ENCODE measurements around the gene MEGF11.

MEGF11 gene

DNA sequence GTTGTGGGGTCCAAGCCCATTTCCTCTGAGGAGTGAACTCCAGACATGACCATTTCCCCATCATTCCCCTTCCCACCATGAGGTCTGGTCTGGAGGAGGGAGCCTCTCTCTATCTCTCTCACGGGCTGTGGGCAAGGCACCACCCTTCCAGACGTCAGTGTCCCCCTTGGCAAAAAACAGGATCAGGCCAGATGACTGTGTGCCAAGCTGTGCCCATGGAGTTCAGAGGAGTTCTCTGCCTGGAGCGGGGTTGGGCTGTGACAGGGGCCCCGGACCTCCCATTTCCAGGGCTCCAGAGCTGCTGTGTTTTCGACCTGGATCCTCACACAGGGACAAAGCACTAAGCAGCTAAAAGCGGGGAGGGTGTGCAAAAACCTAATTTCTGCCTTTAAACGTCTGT lies 259.8 kb downstream of the MEGF11 start:
- Histone ChIP-seq H3K9me3 (replicated peaks; ENCODE audit: low read length) (no peaks in the 10 kb centered on the region), H3K4me3 (ENCODE audit: low read length) (no peak overlapping the region), H3K9ac (ENCODE audit: low read depth, low read length) (no peak overlapping the region), H3K36me3 (ENCODE audit: insufficient read depth, low read length) (no peaks in the 10 kb centered on the region), H3K4me2 (ENCODE audit: low read length) (no peak overlapping the region), H3K27me3 (ENCODE audit: control insufficient read depth, insufficient read depth, low read length) (peaks cover 77% of the 10 kb centered on the region), H3K4me1 (ENCODE audit: control insufficient read depth, insufficient read depth, low read length) (no peaks in the 10 kb centered on the region)

DNA sequence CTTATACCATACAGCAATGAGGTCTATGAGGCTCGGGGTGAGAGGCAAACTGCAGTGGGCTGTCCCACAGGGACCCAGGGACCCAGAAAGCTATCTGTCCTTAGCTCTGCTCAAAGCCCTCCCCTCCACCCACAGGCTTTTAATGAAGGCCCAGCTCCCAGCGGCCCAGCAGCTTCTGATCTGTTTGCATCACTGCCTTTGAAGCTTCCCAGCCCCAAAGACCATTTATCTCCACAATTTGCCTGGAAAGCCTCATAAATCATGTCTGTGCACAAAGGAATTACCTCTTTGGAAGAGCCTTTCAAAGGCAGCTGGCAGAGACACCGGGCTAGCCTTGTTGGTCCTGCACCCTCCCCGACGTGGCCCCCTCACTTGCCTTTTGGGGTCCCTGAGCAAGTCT lies 260.3 kb downstream of the MEGF11 start:
- Histone ChIP-seq H3K27me3 (ENCODE audit: control insufficient read depth, insufficient read depth, low read length) (peaks cover 75% of the 10 kb centered on the region), H3K4me3 (ENCODE audit: low read length) (no peak overlapping the region), H3K9ac (ENCODE audit: low read depth, low read length) (no peak overlapping the region), H3K4me2 (ENCODE audit: low read length) (no peak overlapping the region), H3K4me1 (ENCODE audit: control insufficient read depth, insufficient read depth, low read length) (no peaks in the 10 kb centered on the region), H3K9me3 (replicated peaks; ENCODE audit: low read length) (no peaks in the 10 kb centered on the region), H3K36me3 (ENCODE audit: insufficient read depth, low read length) (no peaks in the 10 kb centered on the region)

DNA sequence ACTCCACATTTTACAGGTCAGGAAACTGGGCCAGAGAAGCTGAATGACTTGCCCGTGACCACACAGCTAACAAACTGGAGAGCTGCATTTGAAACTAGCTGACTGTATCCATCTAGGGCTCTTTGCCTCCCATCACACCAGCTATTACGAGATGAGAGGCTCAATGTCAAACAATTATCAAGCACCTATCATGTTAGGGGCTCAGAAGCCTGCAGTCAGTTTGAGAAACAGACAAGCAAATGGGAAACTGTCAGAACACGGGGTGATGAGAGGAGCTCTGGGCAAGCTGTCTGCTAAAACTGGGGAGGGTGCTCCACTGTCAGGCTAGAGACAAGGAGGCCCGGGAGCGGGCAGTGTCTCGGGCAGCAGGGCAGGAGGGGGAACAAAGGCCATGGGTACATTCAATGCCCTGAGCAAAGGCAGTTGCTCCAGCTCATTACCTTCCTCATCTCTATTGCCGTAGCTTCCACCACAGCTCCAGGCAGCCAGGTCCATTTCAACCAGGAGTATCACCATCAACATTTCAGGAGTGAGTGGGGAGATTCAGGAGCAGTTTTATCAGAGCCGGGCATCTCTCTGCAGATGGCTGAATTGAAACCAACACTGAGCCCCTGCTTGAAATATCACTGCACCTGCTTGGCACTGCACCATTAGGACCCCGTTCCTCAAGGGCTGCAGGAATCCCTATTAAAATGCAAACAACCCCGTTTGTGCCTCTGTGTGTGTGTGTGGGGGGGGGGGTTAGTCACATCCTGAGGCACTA lies 261.6 kb downstream of the MEGF11 start:
- H3K9me3 ChIP-seq (replicated peaks; ENCODE audit: low read length) = no peaks in the 10 kb centered on the region
- peaks cover 74% of the 10 kb centered on the region for H3K27me3 ChIP-seq (ENCODE audit: control insufficient read depth, insufficient read depth, low read length)
- H3K4me2 ChIP-seq (ENCODE audit: low read length) = no peak overlapping the region
- H3K4me1 ChIP-seq (ENCODE audit: control insufficient read depth, insufficient read depth, low read length) = no peaks in the 10 kb centered on the region
- H3K4me3 ChIP-seq (ENCODE audit: low read length) = no peak overlapping the region
- H3K36me3 ChIP-seq (ENCODE audit: insufficient read depth, low read length) = no peaks in the 10 kb centered on the region
- H3K9ac ChIP-seq (ENCODE audit: low read depth, low read length) = no peak overlapping the region

GRCh38 chr15:65990298-65990981 lies 263.1 kb downstream of the MEGF11 start:
- peaks cover 79% of the 10 kb centered on the region for H3K27me3 ChIP-seq (ENCODE audit: control insufficient read depth, insufficient read depth, low read length)
- H3K4me3 ChIP-seq (ENCODE audit: low read length) = no peak overlapping the region
- no peaks in the 10 kb centered on the region for H3K9me3 ChIP-seq (replicated peaks; ENCODE audit: low read length)
- no peak overlapping the region for H3K9ac ChIP-seq (ENCODE audit: low read depth, low read length)
- no peaks in the 10 kb centered on the region for H3K36me3 ChIP-seq (ENCODE audit: insufficient read depth, low read length)
- no peaks in the 10 kb centered on the region for H3K4me1 ChIP-seq (ENCODE audit: control insufficient read depth, insufficient read depth, low read length)
- H3K4me2 ChIP-seq (ENCODE audit: low read length) = no peak overlapping the region

GRCh38 chr15:65987100-65987499 lies 266.4 kb downstream of the MEGF11 start:
- Histone ChIP-seq H3K4me1 (ENCODE audit: control insufficient read depth, insufficient read depth, low read length) (no peaks in the 10 kb centered on the region), H3K36me3 (ENCODE audit: insufficient read depth, low read length) (no peaks in the 10 kb centered on the region), H3K27me3 (ENCODE audit: control insufficient read depth, insufficient read depth, low read length) (peaks cover 70% of the 10 kb centered on the region), H3K9me3 (replicated peaks; ENCODE audit: low read length) (no peaks in the 10 kb centered on the region), H3K9ac (ENCODE audit: low read depth, low read length) (no peak overlapping the region), H3K4me3 (ENCODE audit: low read length) (no peak overlapping the region), H3K4me2 (ENCODE audit: low read length) (no peak overlapping the region)

DNA sequence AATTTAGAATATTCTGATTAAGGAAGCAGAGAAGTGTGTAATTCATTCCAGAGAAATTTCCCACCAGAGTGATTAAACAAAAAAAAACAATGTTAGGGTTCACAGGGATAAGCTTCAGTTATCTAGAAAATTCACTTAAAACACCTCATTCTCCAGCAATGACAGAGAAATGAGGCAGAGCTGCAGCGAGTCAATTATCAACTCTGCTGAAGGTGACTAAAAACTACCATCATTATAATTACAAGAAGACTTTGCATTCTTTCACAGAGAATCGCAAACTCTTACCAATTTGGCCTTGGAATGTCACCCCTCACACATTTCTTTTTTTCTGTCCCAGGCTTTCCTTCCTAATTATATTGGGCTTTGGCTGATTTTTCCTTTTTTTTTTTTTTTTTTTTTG lies 267.1 kb downstream of the MEGF11 start:
- H3K4me1 ChIP-seq (ENCODE audit: control insufficient read depth, insufficient read depth, low read length) = no peaks in the 10 kb centered on the region

DNA sequence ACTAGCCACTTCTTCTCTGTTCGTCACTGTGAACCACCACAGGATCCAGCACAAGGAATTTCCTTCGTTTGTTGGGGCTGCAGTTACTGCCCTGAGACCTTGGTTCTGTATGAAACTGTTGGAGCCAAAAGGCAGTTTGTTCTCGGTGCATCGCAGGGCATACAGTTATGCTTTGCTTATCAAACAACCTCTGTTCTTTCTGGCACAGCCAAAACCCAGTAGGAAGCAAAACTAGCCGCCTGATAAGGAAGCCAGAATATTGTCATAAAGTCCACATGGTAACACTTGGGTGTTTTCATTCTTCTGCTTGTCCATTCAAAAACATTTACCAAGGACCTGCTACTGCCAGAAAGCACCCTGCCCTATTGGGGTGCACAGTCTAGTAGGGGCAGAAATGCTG lies 268.2 kb downstream of the MEGF11 start:
- Histone ChIP-seq H3K9ac (ENCODE audit: low read depth, low read length) (no peak overlapping the region), H3K4me1 (ENCODE audit: control insufficient read depth, insufficient read depth, low read length) (no peaks in the 10 kb centered on the region), H3K27me3 (ENCODE audit: control insufficient read depth, insufficient read depth, low read length) (peaks cover 65% of the 10 kb centered on the region), H3K4me3 (ENCODE audit: low read length) (no peak overlapping the region), H3K4me2 (ENCODE audit: low read length) (no peak overlapping the region), H3K9me3 (replicated peaks; ENCODE audit: low read length) (no peaks in the 10 kb centered on the region), H3K36me3 (ENCODE audit: insufficient read depth, low read length) (no peaks in the 10 kb centered on the region)

More for the DNA sequence above, 267.1 kb downstream of the MEGF11 start:
- no peak overlapping the region for H3K9ac ChIP-seq (ENCODE audit: low read depth, low read length)
- no peaks in the 10 kb centered on the region for H3K9me3 ChIP-seq (replicated peaks; ENCODE audit: low read length)
- H3K4me3 ChIP-seq (ENCODE audit: low read length) = no peak overlapping the region
- H3K4me2 ChIP-seq (ENCODE audit: low read length) = no peak overlapping the region
- H3K36me3 ChIP-seq (ENCODE audit: insufficient read depth, low read length) = no peaks in the 10 kb centered on the region
- peaks cover 69% of the 10 kb centered on the region for H3K27me3 ChIP-seq (ENCODE audit: control insufficient read depth, insufficient read depth, low read length)

DNA sequence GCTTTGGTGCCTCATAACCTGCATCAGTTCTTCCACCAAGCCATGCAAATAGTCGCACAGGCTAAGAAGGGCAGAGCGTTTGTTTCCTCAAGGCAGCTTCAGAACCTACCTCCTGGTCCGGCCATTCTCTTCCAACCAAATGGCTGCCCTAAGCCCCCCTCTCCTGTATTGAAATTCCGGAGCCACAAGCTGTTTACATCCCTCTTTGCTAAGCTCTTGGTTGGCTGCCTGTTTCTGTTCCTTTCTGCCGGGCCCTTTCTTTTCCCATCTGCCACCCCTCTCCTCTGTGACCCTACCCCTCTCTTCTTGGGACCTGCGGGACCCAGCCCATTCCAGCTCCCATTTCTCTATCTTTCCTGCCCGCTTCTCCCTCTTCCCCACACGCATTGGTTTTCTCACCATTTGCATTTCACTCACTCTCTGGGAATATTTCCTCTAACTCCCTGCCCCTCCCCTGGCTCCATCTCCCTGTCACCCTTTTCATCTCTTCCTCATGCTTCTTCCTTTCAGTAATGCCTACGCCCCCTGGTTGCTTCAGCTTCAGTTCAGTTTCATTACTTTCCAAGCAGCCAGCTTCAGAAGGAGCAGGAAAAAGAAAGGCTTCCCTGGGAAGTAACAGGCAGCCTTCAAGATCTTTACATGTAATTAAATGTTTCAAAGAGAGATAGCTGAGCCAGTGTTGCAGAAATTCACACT lies 270.8 kb downstream of the MEGF11 start:
- peaks cover 67% of the 10 kb centered on the region for H3K27me3 ChIP-seq (ENCODE audit: control insufficient read depth, insufficient read depth, low read length)
- H3K9me3 ChIP-seq (replicated peaks; ENCODE audit: low read length) = no peaks in the 10 kb centered on the region
- no peaks in the 10 kb centered on the region for H3K4me1 ChIP-seq (ENCODE audit: control insufficient read depth, insufficient read depth, low read length)
- H3K4me2 ChIP-seq (ENCODE audit: low read length) = no peak overlapping the region
- no peaks in the 10 kb centered on the region for H3K36me3 ChIP-seq (ENCODE audit: insufficient read depth, low read length)
- H3K9ac ChIP-seq (ENCODE audit: low read depth, low read length) = no peak overlapping the region
- H3K4me3 ChIP-seq (ENCODE audit: low read length) = no peak overlapping the region

- no peaks in the 10 kb centered on the region for H3K36me3 ChIP-seq (ENCODE audit: insufficient read depth, low read length)
- no peak overlapping the region for H3K9ac ChIP-seq (ENCODE audit: low read depth, low read length)
- no peak overlapping the region for H3K4me3 ChIP-seq (ENCODE audit: low read length)
- H3K4me2 ChIP-seq (ENCODE audit: low read length) = no peak overlapping the region
- H3K27me3 ChIP-seq (ENCODE audit: control insufficient read depth, insufficient read depth, low read length) = peaks cover 65% of the 10 kb centered on the region
- H3K4me1 ChIP-seq (ENCODE audit: control insufficient read depth, insufficient read depth, low read length) = no peaks in the 10 kb centered on the region
- H3K9me3 ChIP-seq (replicated peaks; ENCODE audit: low read length) = no peaks in the 10 kb centered on the region
Measured at GRCh38 chr15:65981837-65982626, 271.5 kb downstream of the MEGF11 start.

DNA sequence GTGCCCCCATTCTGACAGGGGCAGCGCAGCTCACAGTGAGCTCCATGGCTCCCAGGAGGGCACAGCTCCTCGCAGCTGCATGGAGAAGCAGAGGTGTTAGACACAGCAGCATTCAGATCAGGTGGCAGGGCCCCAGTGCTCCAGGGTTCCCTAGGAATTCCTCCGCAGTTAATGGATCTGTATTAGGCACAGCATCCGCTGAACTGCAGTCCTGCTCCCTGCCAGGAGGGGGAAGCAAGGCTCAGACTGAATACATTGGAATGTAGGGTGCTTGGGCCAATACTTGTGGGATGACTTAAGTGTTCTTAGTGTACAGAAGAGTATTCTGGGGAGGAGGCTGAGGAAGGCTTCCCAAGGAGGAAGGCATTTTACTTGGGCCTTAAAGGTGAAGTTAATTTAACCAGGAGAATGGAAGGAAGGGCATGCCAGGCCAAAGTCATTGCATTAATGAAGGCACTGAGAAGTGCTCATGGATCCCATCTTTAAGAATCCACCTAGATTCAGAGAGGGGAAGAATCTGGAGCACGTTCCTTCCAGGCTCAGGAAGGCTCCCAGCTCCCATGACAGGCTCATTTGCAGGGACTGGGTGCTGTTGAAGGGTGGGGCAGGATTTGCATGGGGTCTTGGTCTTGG lies 272.6 kb downstream of the MEGF11 start:
- H3K4me3 ChIP-seq (ENCODE audit: low read length) = no peak overlapping the region
- peaks cover 55% of the 10 kb centered on the region for H3K27me3 ChIP-seq (ENCODE audit: control insufficient read depth, insufficient read depth, low read length)
- H3K36me3 ChIP-seq (ENCODE audit: insufficient read depth, low read length) = no peaks in the 10 kb centered on the region
- no peak overlapping the region for H3K4me2 ChIP-seq (ENCODE audit: low read length)
- H3K9ac ChIP-seq (ENCODE audit: low read depth, low read length) = no peak overlapping the region
- no peaks in the 10 kb centered on the region for H3K4me1 ChIP-seq (ENCODE audit: control insufficient read depth, insufficient read depth, low read length)
- no peaks in the 10 kb centered on the region for H3K9me3 ChIP-seq (replicated peaks; ENCODE audit: low read length)

DNA sequence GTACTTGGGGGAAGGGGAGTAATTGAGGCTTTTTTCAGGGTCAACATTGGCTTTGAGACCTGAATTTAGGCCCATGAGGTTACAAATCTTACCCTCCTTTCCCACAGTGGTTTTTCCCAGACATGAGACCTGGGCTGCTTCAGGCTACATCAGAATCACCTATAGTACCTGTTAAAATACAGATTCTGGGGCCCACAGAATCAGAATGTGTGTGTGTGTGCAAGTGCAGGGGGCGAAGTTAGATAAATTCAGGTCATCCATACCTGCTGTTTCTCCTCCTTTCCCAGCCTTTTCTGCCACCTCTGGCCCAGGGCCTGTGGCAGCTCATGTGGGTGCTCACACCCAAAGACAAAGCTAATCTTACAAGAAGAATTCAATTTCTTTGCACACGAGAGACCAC lies 273.7 kb downstream of the MEGF11 start:
- Histone ChIP-seq H3K27me3 (ENCODE audit: control insufficient read depth, insufficient read depth, low read length) (peaks cover 52% of the 10 kb centered on the region), H3K36me3 (ENCODE audit: insufficient read depth, low read length) (no peaks in the 10 kb centered on the region), H3K4me3 (ENCODE audit: low read length) (no peak overlapping the region), H3K4me1 (ENCODE audit: control insufficient read depth, insufficient read depth, low read length) (no peaks in the 10 kb centered on the region), H3K9ac (ENCODE audit: low read depth, low read length) (no peak overlapping the region), H3K9me3 (replicated peaks; ENCODE audit: low read length) (no peaks in the 10 kb centered on the region), H3K4me2 (ENCODE audit: low read length) (no peak overlapping the region)
